Mucosa of stomach (tissue), 1 donor: Measurements from ENCODE around the gene SOS2.
A peak's percentile ranks its signal among the peaks of the same experiment; 100 is the strongest.

ENCODE experiments used
- H3K27me3 ChIP-seq: one replicate; pipeline ENCODE4 v1.7.0; 2013; ENCODE audit warnings: mild to moderate bottlenecking, low read length; ENCODE audit not compliant: control insufficient read depth, insufficient read depth
- H3K36me3 ChIP-seq: one replicate; pipeline ENCODE4 v1.7.0; 2013; ENCODE audit warnings: low read length; ENCODE audit not compliant: control insufficient read depth, insufficient read depth
- H3K4me1 ChIP-seq: one replicate; pipeline ENCODE4 v1.7.0; 2013; ENCODE audit warnings: mild to moderate bottlenecking, low read length; ENCODE audit not compliant: control insufficient read depth, insufficient read depth
- H3K4me3 ChIP-seq: one replicate; pipeline ENCODE4 v1.7.0; 2013; ENCODE audit warnings: low read length
- H3K9ac ChIP-seq: one replicate; pipeline ENCODE4 v1.7.0; 2013; ENCODE audit warnings: mild to moderate bottlenecking, low read length, moderate library complexity
- H3K9me3 ChIP-seq: one replicate; pipeline ENCODE4 v1.7.0; 2013; ENCODE audit warnings: mild to moderate bottlenecking, low read length, moderate library complexity; ENCODE audit not compliant: control insufficient read depth
- donor health status: Pancreatic carcinoma.

The SOS2 gene

DNA sequence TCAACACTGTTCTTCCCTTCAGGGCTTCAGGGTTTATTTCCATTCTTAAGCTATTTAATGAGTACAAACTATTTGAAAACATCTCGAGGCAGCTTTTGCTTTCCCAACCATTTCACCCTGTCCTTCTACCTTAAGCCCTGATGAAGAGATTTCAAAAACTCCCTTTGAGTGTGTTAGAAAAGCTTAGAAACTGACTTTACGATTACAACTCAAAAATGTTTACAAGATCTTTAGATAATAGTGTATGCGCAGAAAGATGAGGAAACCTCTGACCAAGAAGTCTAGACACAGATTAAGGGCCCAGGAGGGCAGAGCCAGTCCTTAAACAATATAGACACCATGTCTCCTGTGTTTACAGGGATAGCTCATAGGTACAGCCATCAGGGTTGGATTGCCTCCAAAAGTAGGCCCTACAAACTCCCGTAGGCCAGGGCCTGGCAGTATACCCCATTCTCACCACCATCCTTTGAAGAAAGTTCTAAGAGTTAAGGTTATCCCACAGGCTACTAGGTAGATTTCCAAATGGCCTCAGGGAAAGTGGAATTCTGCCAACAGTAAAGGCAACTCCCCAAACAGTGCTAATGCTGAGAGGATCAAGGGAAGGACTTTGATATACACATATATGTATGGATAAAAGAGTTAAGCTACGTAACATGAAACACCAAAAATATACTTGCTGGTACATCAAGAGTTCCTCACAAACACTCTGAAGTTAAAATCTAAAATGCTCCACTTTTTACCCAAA is 11.4 kb upstream of the SOS2 start:
- Histone ChIP-seq H3K4me3 (no peak overlapping the region), H3K27me3 (no peaks in the 10 kb centered on the region), H3K9me3 (no peaks in the 10 kb centered on the region), H3K9ac (no peak overlapping the region), H3K4me1 (peaks cover under 1% of the 10 kb centered on the region), H3K36me3 (no peaks in the 10 kb centered on the region)

DNA sequence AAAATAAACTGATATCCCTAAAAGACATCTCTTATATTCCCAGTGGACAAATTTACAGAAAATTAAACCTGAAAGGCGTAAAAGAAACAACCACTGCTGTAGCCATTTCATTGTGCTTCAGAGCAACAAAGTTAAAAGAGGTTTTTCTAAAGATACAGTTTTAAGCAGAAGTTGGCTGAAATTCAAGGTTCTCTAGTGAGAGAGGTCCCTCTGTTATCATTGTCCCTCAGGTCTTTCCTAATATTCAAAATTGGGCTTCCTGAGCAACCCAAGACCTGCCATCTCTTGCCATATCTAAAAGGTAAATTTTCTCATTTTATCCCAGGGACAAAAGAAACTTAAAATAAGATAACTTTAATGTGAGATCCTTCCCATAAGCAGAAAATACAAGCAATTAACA is 10.7 kb upstream of the SOS2 start:
- H3K27me3 ChIP-seq, result no peaks in the 10 kb centered on the region
- H3K36me3 ChIP-seq, result no peaks in the 10 kb centered on the region
- peaks cover 4% of the 10 kb centered on the region for H3K4me1 ChIP-seq
- H3K4me3 ChIP-seq, result no peak overlapping the region
- no peak overlapping the region for H3K9ac ChIP-seq
- no peaks in the 10 kb centered on the region for H3K9me3 ChIP-seq

DNA sequence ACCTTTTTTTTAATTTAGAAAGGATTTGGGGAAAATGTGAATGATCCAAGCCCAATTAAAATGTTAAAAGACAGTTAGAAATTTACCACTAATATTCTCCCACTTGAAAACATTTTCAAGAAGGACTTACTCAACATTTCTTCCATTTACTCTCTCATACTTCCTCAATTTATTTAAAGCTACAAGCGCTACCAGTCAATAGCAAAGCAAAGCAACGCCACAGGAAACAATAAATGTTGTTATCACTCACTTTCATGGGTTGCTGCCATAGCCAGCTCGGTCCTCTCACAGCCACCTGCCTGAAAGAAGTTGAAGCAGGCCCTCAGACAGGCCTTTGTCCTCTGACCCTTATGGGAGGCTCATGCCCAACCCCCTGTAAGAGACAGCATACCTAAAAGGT is 6.0 kb upstream of the SOS2 start:
- Histone ChIP-seq H3K27me3 (no peaks in the 10 kb centered on the region), H3K9ac (no peak overlapping the region), H3K4me1 (peaks cover 4% of the 10 kb centered on the region), H3K36me3 (no peaks in the 10 kb centered on the region), H3K9me3 (no peaks in the 10 kb centered on the region), H3K4me3 (no peak overlapping the region)

DNA sequence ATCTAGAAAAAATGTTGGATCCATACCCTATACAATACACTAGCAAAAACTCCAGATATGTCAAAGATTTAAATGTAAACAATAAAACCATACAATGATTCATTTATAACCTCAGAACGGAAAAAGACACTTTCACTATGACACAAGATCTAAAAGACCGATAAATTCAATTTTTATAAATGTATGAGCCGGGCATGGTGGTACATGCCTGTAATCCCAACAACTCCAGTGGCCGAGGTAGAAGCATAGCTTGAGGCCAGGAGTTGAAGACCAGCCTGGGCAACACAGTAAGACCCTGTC is 2.5 kb upstream of the SOS2 start:
- no peak overlapping the region for H3K4me3 ChIP-seq
- H3K27me3 ChIP-seq, result no peaks in the 10 kb centered on the region
- H3K9me3 ChIP-seq, result no peaks in the 10 kb centered on the region
- peaks cover 14% of the 10 kb centered on the region for H3K4me1 ChIP-seq
- H3K36me3 ChIP-seq, result no peaks in the 10 kb centered on the region
- no peak overlapping the region for H3K9ac ChIP-seq

DNA sequence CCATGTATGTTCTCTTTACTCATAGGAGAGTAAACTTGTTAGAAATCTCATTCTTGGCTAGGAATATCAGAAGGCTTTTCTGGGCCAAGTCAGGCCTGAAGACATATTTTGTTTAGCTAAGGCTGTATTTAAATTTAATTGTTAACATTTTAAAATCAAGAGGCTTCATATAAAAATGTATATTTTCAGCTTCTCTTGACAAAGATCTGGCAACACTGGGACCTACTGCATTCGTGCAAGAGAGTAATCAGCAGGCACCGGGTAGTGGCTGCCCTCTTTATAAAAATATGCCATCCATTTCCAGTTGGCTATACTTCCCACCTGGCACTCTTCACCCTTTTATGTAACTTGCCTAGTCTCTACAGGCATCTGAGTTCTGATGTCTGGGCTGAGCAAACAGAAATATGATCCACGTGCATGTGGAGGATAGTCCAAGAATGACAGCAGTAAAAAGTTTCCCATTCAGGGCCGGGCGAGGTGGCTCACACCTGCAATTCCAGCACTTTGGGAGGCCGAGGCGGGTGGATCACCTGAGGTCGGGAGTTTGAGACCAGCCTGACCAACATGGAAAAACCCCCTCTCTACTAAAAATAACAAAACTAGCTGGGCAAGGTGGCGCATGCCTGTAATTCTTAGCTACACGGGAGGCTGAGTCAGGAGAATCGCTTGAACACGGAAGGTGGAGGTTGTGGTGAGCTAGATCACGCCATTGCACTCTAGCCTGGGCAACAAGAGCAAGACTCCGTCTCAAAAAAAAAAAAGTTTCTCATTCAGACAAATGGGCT is 2.0 kb upstream of the SOS2 start:
- peaks cover 14% of the 10 kb centered on the region for H3K4me1 ChIP-seq
- no peak overlapping the region for H3K9ac ChIP-seq
- H3K36me3 ChIP-seq, result no peaks in the 10 kb centered on the region
- no peak overlapping the region for H3K4me3 ChIP-seq
- no peaks in the 10 kb centered on the region for H3K27me3 ChIP-seq
- no peaks in the 10 kb centered on the region for H3K9me3 ChIP-seq

DNA sequence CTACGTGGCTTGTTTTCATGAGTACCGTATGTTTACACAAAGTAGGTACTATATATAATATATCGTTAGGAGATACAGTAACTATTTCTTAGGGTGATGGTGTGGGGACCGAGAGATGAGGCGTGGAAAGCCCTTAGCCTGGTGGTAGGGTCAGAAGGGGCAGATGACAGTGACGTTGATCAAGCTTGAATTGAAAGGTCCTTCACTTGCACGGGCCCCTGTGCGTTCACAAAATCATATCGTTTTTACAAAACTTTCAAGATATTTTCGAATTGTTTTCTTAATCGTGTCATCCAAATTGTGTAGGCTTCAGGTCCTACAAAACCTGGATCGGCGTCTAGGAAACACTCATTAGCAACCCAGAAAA is 881 bp upstream of the SOS2 start:
- Histone ChIP-seq H3K36me3 (no peaks in the 10 kb centered on the region), H3K4me1 (peaks cover 10% of the 10 kb centered on the region), H3K27me3 (no peaks in the 10 kb centered on the region), H3K4me3 (peak overlapping the region; percentile 57), H3K9me3 (no peaks in the 10 kb centered on the region), H3K9ac (peak overlapping the region; percentile 88)

DNA sequence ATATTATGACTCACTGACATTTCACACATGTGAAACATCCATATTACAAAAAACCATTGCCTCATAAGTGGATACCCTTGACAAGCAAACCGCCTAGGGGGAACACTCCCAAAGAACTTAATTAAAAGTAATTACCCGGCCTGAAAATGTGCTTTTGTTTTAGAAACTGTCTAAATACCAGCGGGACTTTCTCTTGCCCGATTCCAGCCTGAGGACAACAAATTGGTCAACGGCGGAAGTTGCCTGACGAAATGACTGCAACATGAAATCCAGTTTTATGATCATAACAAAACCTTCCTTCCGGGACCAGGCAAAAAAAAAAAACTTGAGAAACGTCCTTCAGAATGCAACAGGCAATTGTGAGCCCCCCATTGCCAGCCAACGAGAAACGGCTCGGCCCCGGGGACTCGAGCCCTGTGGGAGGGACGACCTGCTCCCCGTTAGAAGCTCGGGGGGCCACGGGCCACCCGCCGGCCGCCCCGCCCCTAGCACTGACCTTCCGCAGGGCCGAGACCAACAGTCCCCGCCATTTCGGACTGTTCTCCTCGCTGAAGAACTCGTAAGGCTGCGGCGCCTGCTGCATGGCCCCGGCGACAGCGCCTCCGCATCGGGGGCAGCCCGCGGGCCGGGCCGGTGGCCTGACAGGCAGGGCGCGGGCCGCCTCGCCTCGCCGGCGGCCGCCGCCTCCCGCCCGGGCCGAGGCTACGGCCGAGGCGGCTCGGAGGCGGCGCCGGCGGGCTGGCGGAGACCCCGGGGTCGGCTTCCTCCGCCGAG is 490 bp downstream of the SOS2 start:
- peaks cover 15% of the 10 kb centered on the region for H3K4me1 ChIP-seq

DNA sequence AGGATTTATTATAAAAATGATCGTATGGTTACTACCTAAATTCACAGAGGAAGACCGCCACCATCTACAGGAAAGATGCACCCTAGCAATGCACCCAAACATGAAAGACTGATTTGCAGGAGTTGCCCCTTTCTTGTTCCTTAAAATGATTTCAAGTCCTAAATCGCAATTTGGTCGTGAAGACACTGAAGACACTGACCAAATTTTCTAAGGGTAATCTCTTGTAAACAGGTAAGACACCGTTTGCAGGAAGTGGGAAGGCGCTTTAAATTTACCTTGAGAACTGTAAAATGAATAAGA is 1.0 kb downstream of the SOS2 start:
- Histone ChIP-seq H3K27me3 (no peaks in the 10 kb centered on the region), H3K36me3 (no peaks in the 10 kb centered on the region), H3K9me3 (no peaks in the 10 kb centered on the region), H3K4me1 (peaks cover 18% of the 10 kb centered on the region), H3K9ac (peak overlapping the region; percentile 88), H3K4me3 (peak overlapping the region; percentile 45)

More for the DNA sequence above, 490 bp downstream of the SOS2 start:
- H3K36me3 ChIP-seq, result no peaks in the 10 kb centered on the region
- peak overlapping the region; percentile 88 for H3K9ac ChIP-seq
- no peaks in the 10 kb centered on the region for H3K9me3 ChIP-seq
- H3K4me3 ChIP-seq, result peak overlapping the region; percentile 45
- H3K27me3 ChIP-seq, result no peaks in the 10 kb centered on the region

DNA sequence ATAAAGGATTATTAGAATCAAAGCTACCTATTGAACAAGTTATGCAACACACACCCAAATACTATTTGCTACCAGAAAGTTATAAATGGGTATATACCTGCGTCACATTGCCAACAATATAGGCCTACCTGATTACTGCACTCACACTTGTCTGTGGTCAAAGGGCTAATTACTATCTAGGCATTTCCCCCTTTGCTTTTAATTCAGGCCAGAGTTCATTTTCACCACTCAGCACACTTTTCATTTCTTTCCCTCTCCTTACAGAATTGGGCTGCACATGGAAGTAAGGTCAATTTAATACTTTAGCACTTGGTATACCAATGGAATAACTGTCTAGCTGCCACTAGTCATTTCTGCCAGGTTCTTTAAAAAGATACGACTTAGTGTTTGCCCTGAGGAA is 1.7 kb downstream of the SOS2 start:
- peak overlapping the region; percentile 88 for H3K9ac ChIP-seq
- peaks cover 20% of the 10 kb centered on the region for H3K4me1 ChIP-seq
- H3K4me3 ChIP-seq, result no peak overlapping the region
- no peaks in the 10 kb centered on the region for H3K36me3 ChIP-seq
- H3K27me3 ChIP-seq, result no peaks in the 10 kb centered on the region
- no peaks in the 10 kb centered on the region for H3K9me3 ChIP-seq

DNA sequence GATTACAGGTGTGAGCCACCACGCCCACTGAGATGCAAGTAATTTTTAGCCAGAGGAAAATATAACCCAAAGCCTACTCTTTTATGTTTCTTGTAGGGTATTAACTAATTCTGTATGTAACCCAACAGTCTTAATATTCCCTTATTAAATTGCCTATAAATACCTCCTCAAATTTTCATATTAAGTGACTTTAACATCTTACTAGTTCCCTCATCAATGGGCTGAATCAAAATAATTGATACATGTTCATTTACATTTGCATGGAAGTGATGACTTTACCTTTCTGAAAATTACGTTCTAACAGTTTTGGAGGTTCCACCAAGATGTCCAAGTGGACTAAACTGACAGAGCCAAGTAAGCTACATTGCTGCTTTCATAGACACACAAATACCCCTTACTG is 3.1 kb downstream of the SOS2 start:
- Histone ChIP-seq H3K4me3 (no peak overlapping the region), H3K9me3 (no peaks in the 10 kb centered on the region), H3K9ac (no peak overlapping the region), H3K27me3 (no peaks in the 10 kb centered on the region), H3K4me1 (peaks cover 20% of the 10 kb centered on the region), H3K36me3 (no peaks in the 10 kb centered on the region)

DNA sequence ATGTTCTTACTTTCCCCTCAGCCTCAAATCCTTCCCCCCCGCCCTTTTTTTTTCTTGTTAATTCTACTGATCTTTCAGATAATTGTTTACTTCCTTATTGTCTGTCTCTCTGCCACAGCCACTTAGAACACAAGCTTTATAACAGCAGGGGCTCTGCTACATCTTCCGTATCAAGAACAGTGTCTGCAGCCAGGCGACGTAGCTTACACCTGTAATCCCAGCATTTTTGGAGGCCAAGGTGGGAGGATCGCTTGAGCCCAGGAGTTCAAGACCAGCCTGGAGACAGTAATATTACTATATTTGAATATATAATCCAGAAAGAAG is 5.4 kb downstream of the SOS2 start:
- H3K9ac ChIP-seq, result no peak overlapping the region
- H3K4me3 ChIP-seq, result no peak overlapping the region
- H3K4me1 ChIP-seq, result peaks cover 20% of the 10 kb centered on the region
- no peaks in the 10 kb centered on the region for H3K27me3 ChIP-seq
- H3K9me3 ChIP-seq, result no peaks in the 10 kb centered on the region
- no peaks in the 10 kb centered on the region for H3K36me3 ChIP-seq
